Activated gamma-delta T cell (primary cell): Measurements from ENCODE around the gene SUMF1.

Experiments used
- DNase-seq: peaks from one replicate; lab custom pipeline; 2025; lab: John Stamatoyannopoulos, UW
- total RNA-seq, 2 donors: gene quantifications; one replicate each; lab custom pipeline; 2026; lab: John Stamatoyannopoulos, UW

Gene SUMF1
- 24.3 to 30.5 reads per million in 2 donors for total RNA-seq

DNA sequence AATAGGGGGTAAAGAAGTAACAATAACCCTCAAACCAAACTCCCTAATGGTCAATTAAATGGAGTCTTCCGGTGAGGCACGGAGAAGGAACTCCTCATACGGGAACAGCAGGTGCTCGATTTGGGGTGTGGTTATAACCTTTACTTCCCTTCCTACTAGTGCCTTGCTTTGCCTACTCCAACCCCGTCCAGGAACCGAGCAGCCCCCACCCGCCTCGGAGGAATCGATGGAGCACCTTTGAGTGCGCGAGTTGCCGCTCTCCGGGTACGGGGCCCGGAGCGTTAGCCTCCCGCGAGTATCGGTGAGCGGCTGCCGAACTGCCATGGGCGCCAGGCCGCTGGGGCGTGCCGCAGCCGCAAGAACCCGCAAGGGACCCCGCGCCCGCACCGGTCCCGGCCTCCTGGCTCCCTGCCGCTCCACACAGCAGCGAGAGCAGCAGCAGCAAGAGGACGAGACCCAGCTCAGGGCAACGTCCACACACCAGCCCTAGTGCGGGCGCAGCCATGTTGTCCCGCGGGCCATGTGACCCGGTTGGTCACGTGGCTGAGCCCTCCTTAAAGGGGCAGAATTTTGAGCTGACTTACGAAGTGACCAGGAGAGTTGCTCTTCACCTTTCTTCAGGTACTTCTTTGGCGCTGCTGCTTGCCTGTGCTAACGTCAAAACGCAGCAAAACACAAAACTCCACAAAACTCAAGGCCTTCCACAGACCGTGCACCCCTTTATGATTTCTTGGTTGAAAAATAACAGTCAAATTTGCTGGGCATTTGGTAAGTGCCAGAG, at the start of gene SUMF1:
SUMF1 (minus strand) TSS at position 529 of the 781 bp plus-strand sequence; CDS start at position 505, 24 bp downstream.
- DNase-seq, result peak; percentile 57

DNA sequence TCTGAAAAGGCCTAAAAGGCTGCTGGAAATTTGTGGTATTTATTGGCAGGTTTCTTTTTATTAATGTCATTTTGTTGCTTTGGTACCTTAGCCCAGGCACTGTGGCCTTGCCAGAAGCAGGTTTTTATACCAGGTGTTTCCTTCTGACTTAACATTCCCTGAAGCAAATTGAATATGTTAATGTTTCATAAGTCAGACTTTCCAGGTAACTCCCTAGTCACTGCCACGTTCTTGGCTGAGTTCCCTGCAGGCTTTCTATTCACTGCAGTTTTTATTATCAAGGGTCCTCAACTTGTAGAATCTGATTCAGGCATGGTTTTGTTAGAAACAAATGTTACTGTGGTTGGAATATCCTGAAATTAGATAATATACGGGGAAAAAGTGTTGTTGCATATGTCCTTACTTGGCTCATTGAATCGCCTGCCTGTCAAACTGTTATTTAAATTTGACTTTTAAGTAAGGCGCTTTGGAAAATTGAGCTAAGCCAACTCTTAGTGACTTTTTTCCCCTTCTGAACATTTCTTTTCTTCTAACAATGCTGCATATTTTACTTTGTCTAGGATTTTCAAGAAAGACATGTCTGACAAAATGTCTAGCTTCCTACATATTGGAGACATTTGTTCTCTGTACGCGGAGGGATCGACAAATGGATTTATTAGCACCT, 49.0 kb upstream of the SUMF1 start:
- DNase-seq, result no peak

DNA sequence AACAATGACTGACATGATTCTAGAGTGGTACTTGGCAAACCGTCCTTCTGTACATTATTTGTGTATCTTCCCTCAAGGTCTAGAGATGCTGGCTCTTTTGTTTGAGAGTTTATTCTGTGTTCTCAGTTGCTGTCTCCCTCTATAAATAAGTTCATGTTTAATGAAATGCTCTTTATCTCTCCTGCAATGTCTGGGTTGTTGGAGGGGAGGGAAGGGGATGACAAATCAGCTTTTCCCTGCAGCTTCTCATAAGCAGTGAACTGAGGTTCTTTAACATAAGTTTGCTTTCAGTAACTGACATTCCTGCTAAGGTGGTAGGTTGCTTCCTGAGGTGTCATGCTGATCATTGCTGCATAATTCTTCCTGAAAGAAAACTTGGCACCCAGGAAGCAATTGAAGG, 47.8 kb upstream of the SUMF1 start:
- no peak for DNase-seq

DNA sequence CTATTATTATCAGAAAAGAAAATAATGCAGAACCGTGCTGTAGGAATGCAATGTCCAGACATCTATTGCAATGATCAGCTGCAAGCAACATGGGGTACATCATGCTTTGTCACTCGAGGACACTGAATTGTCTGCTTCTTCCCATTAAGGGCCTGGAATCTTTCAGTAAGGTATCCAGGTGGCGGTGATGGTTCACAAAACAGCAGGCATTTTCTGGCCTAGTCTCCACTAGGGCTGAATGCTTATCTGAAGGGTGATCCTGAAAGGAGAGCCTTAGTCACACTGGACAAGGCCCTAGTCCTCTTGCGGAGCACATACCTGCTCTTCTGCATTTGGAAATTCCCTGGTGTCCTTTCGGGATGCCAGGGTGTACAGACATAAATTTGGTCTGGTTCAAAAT, 47.3 kb upstream of the SUMF1 start:
- no peak for DNase-seq

DNA sequence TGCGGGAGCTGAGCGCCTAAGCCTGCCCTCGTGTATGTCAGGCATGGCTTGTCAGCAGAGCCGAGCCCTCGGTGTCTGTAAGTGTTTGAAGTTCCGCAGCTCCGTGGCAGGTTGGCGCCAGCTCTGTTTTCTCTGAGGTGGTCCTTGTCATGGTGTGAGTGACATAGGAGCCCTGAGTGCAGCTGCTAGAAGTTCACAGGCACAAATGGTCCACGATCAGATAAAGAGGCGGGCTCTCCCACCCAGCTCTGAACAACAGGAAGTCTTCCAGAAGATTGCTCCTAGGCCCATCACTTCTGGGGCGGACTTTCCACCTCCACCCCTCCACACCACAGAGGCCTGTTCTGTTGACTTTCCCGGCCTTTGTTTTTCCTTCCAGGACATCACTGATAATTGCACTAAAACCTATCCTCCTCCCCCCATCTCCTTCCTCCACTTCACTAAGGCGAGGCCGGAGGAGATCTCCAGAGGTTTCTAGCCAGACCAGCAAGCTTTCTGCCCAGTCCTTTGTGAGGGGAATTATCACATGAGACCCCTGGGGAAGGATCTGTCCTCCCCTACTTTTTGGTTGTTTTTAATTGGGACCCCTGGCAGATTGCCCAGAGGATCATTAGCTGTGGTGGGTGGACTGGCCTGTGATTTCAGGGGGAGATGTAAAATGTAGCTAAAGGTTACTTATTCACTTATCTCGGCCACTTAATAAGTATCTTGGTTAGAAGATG, 46.0 kb upstream of the SUMF1 start:
- no peak for DNase-seq

DNA sequence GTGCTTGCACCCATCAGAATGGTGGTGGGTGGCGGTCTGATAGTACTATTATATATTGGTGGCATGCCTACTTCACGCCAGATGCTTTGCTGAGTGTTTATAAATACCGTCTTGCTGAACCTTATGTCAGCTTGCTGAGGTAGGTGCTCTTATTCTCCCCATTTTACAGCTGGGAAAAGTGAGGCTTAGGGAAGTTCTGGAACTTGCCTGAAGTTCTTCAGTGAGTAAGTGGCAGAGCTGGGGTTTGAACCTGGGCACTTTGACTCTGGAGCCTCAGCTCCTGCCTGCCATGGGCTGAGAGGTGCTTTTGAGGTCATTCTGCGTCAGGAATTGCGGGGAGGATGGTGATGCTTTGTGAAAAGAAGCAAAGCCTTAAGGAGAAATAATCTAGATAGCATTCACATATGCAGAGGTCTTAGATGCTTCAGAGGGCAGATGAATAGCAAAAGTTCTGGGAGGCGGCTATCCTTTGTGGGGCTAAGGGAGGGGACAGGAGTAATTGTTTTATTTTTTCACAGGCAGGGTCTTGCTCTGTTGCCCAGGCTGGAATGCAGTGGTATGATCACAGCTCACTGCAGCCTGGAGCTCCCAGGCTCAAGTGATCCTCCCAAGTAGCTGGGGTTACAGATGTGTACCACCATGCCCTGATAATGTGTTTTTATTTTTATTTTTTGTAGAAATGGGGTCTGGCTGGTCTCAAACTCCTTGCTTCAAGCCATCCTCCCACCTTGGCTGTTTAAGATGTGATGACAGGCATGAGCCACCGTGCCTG, 44.6 kb upstream of the SUMF1 start:
- DNase-seq, result no peak

DNA sequence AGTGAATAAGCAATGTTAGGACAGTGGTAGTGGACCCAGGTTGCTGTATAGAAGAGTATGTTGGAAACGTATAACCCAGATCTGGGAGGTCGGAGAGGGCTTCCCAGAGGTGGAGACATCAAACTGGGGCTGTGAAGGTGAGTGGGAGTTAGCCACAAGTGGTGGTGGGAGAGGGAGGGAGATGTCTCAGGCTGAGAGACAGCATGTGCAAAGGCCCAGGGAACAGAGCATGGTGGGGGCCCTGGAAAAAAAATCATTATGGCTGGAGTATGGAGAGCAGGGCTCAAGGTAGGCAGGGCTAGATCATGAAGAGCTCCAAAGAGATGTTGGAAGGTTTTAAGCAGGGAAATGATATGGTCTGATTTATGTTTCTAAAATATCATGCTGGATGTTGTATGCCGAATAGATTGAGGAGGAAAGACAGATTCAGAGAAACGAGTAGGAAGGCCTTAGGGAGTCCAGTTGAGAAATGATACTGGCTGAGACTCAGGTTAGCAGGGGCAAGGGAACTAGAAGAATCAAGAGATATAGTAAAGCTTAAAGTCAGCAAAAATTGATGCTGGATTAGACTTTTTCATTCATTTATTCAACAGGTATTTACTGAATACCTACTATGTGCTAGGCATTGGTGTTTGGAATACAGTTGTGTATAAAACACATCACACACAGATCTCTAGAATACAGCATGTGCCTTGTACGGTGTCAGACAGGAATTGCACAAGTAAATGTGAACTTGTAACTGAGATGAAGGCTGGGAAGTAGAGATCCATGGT, 43.1 kb upstream of the SUMF1 start:
- no peak for DNase-seq

DNA sequence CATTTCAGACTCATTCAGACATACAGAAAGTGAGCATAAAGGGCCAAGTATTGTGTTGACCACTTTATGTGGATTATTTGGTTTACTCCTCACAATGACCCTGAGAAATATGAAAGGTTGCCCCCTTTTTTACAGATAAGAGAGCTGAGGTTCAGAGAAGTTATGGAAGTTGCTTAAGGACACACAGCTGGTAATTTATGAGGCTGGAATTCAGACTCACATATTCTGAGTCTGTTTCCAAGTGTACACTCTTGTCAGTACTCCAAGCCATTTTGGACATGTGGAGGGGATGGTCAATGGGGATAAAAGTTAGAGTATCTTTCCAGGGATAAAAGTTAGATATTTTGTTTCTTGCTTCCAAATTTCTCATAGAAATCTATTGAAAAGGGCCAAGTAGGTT, 42.0 kb upstream of the SUMF1 start:
- DNase-seq, result no peak

DNA sequence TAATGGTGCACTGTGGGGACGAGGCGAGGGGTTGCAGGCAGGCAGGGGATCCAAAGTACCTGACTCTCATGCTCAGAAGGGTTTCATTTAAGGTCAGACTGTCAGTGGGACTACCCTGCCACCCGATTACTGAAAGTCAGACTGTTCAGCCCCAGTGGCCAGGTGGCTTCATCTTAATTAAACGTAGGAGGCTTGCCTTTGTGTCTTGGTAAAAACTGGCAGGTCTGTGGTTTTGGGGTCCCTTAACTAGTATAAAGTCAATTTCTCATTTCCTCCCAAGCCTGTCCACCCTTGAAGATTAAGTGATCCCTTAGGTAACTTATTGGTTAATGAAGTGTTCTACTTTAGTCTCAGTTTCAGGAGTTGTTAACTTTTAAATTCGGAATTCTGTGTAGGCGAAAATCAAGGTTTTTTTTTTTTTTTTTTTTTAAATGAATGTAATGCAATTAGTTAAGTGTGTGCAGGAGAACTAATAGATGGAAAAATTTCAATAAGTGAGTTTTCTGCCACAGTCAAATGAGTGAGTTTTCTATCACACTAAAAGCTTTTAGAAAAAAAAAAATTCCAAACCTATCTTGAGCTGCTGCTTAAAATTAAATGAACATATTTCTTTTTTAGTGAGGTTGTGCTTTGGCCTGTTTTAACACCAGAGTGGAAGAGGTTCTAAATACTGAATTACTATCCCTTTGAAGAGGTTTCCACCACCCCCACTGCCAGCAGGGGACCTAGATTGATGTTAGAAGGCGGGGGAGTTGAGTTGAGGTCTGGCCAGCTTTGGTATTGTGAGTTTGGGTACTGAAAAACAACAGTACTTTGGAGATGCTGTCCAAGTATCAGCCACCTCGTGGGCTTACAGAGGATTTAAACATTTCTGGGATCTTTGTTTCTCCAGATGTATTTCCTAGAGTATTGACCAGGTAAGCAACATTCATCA, 41.2 kb upstream of the SUMF1 start:
- DNase-seq, result no peak

DNA sequence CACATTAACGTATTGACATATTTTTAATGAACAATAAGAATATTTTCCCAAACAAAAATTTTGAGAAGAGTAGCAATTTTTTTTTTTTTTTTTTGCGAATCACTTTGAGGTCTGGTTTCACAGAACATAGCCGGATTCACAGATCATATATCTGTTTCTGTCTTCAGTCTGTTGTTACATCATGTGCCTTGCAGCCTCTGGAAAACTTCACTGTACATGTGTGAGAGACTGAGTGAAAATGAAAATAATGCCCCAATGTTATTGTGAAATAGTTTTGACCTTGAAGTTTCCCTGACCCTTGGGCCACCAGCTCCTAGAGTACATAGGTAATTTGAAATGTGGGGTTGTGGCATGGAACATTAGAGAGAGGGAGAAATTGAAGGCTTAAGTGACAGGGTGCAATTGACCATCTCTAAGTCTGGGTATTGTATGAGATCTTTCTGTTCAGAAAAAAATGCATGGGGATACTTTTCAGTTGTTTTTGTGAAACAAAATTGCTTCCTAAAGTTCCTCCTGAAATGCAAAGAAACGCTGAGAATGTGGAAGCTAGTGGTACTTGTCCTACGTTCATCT, 40.0 kb upstream of the SUMF1 start:
- no peak for DNase-seq

DNA sequence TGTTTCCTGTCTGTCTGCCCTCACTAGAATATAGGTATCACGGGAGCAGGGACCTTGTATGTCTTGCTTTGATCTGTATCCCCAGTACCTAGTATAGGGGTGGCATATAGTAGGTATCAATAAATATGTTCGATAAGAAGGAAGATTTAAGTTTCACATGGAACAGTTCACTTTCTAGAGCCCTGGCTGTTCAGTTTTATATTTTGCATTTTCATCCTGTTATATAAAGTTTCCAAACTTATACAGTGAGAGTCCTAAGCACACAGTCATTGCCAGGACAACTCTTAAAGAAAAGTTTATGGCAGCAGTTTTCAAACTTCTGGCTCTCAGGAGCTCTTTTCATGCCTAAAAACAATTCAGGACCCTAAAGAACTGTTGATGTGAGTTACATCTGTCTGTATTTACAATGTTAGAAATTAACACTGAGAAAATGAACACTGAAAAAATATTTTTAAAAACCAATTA, 39.5 kb upstream of the SUMF1 start:
- no peak for DNase-seq

DNA sequence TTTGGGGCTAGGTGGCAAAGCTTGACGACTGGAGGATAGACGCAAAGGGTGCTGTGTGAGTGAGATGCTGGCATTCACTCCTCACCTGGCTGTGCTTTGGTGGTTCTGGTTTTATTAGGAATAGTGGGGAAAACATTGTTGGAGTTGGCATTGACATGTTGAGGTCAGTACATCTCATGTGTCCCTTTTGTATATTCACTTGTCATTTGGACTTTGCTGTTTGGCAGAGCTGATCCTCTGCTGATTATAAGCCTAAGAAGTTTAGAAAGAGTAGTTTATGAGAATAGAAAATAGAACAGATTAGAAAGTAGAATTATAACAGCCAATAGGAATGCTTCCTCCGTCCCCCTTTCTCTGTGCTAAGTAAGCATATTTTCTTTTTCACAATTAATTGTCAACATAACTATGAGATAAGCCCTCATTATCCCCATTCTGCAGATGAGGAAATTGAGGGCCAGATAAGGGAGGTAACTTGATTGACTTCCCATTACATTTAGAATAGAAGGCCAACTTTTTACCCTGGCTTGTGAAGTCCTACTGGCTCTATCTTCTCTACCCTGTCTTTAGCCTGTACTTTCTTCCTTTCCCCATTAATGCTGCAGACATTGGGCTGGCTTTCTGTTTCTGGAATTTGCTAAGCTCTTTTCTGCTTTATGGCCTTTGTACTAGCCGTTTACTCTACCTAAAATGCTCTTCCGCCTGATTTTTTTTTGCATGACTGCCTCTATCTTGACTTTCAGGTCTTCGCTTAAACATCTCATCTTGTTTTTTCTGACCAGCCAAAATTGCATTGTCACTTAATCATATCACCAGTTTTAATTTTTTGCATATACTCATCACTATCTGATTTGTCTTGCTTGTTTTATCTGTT, 38.9 kb upstream of the SUMF1 start:
- no peak for DNase-seq

DNA sequence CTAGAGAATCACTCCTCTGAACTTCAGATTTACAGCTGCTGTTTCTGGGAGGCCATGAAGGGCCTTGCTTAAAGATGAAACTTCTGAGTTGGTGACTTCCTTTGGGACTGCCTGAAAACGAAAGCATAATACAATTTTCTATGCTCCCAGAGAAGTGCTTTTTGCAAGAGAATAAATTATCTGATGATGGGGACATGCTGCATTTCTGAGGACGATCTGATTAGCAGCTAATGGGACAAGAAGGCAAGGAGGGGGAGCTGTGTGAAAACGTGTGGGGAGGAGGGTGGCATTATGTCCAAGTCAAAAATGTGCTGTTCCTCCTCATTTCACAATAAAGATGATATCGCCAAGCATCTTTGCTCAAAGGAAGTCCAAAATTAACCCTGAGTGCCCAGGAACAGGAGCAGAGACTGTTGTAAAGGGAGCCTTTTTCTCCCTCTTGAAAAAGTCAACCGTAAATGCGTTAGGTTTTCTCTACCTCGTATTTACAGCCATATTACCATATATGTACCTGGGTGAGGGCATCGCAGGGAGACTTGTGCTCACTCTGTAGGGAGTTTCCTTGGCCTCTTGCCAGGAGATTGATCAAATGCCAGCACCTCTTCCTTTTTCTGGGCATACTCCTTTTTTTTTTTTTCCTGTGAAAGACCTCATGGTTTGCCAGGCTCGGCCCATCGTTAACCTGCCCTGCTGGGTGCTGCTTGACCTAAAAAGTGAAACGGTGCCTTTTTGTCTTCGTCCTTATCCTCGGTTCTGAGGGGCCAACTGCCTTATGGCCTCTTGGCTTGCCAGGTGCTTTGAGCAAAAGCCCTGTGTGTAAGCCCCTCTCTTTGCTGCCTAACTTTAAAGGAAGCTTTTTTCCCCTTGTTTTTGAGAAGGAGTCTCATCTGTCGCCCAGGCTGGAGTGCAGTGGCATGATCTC, 37.5 kb upstream of the SUMF1 start:
- DNase-seq, result no peak

DNA sequence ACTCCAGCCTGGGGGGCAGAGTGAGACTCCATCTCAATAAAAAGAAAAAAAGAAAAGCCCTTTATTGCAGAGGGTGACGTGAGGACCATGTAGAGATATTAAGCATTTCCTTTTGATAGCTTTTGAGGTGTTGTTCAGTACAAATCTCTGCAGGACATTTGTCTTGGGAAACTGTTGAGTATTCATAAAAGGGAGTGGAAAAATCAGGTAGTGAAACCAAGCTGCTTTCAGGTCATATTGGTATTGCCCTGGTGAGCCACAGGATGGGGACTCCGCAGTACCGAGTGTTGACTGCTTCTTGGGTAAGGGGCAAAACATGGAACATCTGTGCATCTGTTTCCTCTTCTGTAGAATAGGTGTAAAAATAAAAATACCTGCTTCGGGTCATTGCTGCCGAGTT, 36.0 kb upstream of the SUMF1 start:
- DNase-seq, result no peak

DNA sequence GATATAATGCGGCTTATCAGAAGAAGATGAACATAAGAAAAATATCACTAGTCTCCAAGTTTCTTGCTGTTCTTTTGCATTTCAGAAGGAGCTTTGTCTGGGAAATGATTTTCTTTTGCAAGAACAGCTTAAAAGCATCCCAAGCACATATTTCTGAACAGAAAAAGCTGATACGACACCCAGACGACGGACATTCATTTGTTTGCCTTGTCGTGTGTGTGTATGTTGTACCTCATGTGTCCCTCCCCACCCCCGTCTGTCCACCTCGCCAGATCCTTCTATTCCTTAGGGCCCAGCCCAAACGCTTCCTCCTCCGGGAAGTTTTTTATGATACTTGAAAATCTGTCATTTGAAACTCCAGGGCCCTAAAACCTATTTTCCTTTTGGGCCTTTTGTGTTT, 34.9 kb upstream of the SUMF1 start:
- DNase-seq, result no peak

DNA sequence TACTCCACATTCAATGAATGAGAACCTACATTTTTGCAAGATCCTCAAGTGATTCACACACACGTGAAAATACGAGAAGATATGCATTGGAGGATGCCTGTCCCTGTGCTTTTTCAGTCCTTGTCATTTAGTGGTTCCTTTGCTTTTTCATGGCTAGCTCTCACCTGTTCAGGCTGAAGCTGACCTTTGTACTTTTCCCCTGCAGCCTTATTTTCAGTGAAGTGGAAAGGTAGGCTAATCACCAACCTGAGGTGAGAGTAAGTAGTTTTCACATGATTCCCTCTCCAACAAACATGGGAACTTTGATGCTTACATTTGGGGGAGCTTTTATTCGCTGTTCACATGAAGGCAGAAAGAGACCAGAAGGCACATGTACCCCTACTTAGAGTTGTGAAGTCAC, 34.4 kb upstream of the SUMF1 start:
- no peak for DNase-seq

DNA sequence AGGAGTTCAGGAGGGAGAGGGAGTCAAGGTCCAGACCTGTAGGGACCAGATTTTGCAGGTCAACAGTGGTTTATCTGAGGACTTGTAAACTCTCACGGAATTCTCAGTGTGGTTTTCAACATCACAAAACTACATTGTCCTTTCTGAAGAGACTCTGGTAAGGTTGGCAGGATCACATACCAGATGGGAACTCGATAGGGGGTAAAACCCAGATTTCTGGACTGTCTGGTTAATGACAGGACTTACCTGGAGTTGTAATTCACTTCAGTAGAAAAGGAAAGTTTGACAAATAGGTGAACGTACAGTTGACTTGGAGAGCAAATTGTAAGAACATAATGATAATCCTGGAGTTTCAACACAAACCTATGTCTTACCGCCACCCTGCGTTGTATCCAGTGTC, 31.4 kb upstream of the SUMF1 start:
- no peak for DNase-seq
